Activated CD4-positive, alpha-beta T cell treated with anti-CD3 and anti-CD28 coated beads, Interleukin-2, amount 50 U/mL, for 4 hours (primary cell): Measurements from ENCODE around the gene CMPK1.

Source experiments
- DNase-seq, 2 experiments: peaks; one replicate each; pipeline ENCODE4 v3.0.0-alpha.2; 2020

The CMPK1 gene

GRCh38 chr1:47424336-47424982 lies 90.9 kb downstream of the CMPK1 start:
- no peak for DNase-seq
